Endodermal cell (in vitro differentiated cells): ENCODE results near the gene EXD2. TPM values are rescaled to one million over a fixed set of nuclear protein-coding genes. Genes with fewer than 3 reads are reported as not detected.
A peak's percentile ranks its signal among the peaks of the same experiment; 100 is the strongest.
"Not testable (repeated sequence)": the region's sequence is repeated elsewhere in the genome, so short reads cannot be mapped to it uniquely, and the experiment has no call there.

ENCODE experiments used
- DNase-seq: peaks from one replicate; pipeline ENCODE4 v3.0.0-alpha.2; 2017
- H3K27ac ChIP-seq: 2 replicates; pipeline ENCODE4 v1.5.1; 2013; ENCODE audit warnings: mild to moderate bottlenecking, low read depth, low read length, moderate library complexity
- H3K27me3 ChIP-seq: 2 replicates; pipeline ENCODE4 v1.6.1; 2013; ENCODE audit warnings: mild to moderate bottlenecking, low read length, moderate library complexity; ENCODE audit not compliant: insufficient read depth, control insufficient read depth, poor library complexity, severe bottlenecking
- H3K36me3 ChIP-seq: 2 replicates; pipeline ENCODE4 v1.7.0; 2013; ENCODE audit warnings: mild to moderate bottlenecking, low read length, moderate library complexity; ENCODE audit not compliant: control insufficient read depth, insufficient read depth
- H3K4me1 ChIP-seq: one replicate; pipeline ENCODE4 v1.7.0; 2013; ENCODE audit warnings: low read length; ENCODE audit not compliant: control insufficient read depth, insufficient read depth
- H3K4me3 ChIP-seq: 2 replicates; pipeline ENCODE4 v1.5.1; 2013; ENCODE audit warnings: mild to moderate bottlenecking, low read length, moderate library complexity
- H3K9ac ChIP-seq: 2 replicates; pipeline ENCODE4 v1.6.1; 2013; ENCODE audit warnings: mild to moderate bottlenecking, low read length, moderate library complexity; ENCODE audit not compliant: poor library complexity, severe bottlenecking; ENCODE audit errors: extremely low read depth
- H3K9me3 ChIP-seq: 2 replicates; pipeline ENCODE4 v1.6.1; 2013; ENCODE audit warnings: mild to moderate bottlenecking, low read length, moderate library complexity; ENCODE audit not compliant: control insufficient read depth
- H3K27ac Mint-ChIP-seq: 2 replicates; pipeline ENCODE4 v1.8.0; 2020; ENCODE audit warnings: mixed read lengths
- H3K27me3 Mint-ChIP-seq: 2 replicates; pipeline ENCODE4 v1.8.0; 2021; ENCODE audit warnings: mild to moderate bottlenecking, mixed read lengths; ENCODE audit not compliant: insufficient read depth
- H3K36me3 Mint-ChIP-seq: 2 replicates; pipeline ENCODE4 v1.8.0; 2020; ENCODE audit warnings: low read depth, mixed read lengths
- H3K4me1 Mint-ChIP-seq: 2 replicates; pipeline ENCODE4 v1.8.0; 2020; ENCODE audit warnings: mixed read lengths
- H3K4me3 Mint-ChIP-seq: 2 replicates; pipeline ENCODE4 v1.8.0; 2020; ENCODE audit warnings: mild to moderate bottlenecking, moderate library complexity, mixed read lengths
- H3K9me3 Mint-ChIP-seq: 2 replicates; pipeline ENCODE4 v1.8.0; 2020; ENCODE audit warnings: mild to moderate bottlenecking, mixed read lengths
- CTCF ChIP-seq: fragments of 200-600 bp; sonication (generic); conservative IDR thresholded peaks from 2 replicates; pipeline ENCODE4 v1.5.0; 2021; ENCODE audit warnings: antibody characterized with exemption, mild to moderate bottlenecking
- WGBS, 2 experiments: methylation state at CpG; one replicate each; pipeline versions ENCODE4 v1.1.5 to v1.1.7; 2013; ENCODE audit warnings: missing lambda C conversion rate in 2 of 2, mixed read lengths in 1 of 2; ENCODE audit not compliant: insufficient coverage in 1 of 2, insufficient read length in 1 of 2; 5-methylcytosine and 5-hydroxymethylcytosine counted together
- total RNA-seq, 2 donors: library from RNA; stranded (reverse); fragmentation: NEBNext Ultra II Directional in 1 of 2; extraction: Animal tissue kit (Norgen Biotek cat#: 25700) in 1 of 2; gene quantifications; 2 replicates in 1 of 2; 3 replicates in 1 of 2; pipeline ENCODE4 v1.2.1, GENCODE V29; 2021

Gene EXD2
- total RNA-seq, 2 donors from 2014 or later, result 26.9 to 27.2 TPM

- no peak overlapping the region for H3K4me3 Mint-ChIP-seq
- TF ChIP-seq CTCF, result no peak
- Histone ChIP-seq H3K36me3 (no peaks in the 10 kb centered on the region), H3K9me3 (no peaks in the 10 kb centered on the region), H3K4me1 (no peaks in the 10 kb centered on the region), H3K9ac (no peak overlapping the region), H3K4me3 (no peak overlapping the region), H3K27ac (no peak overlapping the region), H3K27me3 (no peaks in the 10 kb centered on the region)
- no peaks in the 10 kb centered on the region for H3K9me3 Mint-ChIP-seq
- no peak overlapping the region for H3K27ac Mint-ChIP-seq
- H3K36me3 Mint-ChIP-seq, result no peaks in the 10 kb centered on the region
- peaks cover 3% of the 10 kb centered on the region for H3K27me3 Mint-ChIP-seq
- WGBS, 2 experiments, result 59% methylated on average over 2 of the region's 2 CpGs; no CpG with 5 or more reads in 1 of the 2 experiments
- no peak for DNase-seq
- H3K4me1 Mint-ChIP-seq, result no peaks in the 10 kb centered on the region
Measured at GRCh38 chr14:69274321-69274720, 83.0 kb downstream of the EXD2 start.

GRCh38 chr14:69275331-69275730 is 84.0 kb downstream of the EXD2 start:
- H3K4me3 Mint-ChIP-seq, result no peak overlapping the region
- Histone ChIP-seq H3K4me1 (no peaks in the 10 kb centered on the region), H3K36me3 (no peaks in the 10 kb centered on the region), H3K9me3 (no peaks in the 10 kb centered on the region), H3K4me3 (no peak overlapping the region), H3K9ac (no peak overlapping the region), H3K27ac (no peak overlapping the region), H3K27me3 (no peaks in the 10 kb centered on the region)
- no peak for TF ChIP-seq CTCF
- H3K4me1 Mint-ChIP-seq, result no peaks in the 10 kb centered on the region
- no peak for DNase-seq
- no peak overlapping the region for H3K27ac Mint-ChIP-seq
- WGBS, 2 experiments, result 100% methylated on average over 2 of the region's 2 CpGs; no CpG with 5 or more reads in 1 of the 2 experiments
- no peaks in the 10 kb centered on the region for H3K9me3 Mint-ChIP-seq
- H3K36me3 Mint-ChIP-seq, result no peaks in the 10 kb centered on the region
- H3K27me3 Mint-ChIP-seq, result peaks cover 3% of the 10 kb centered on the region

- not testable (repeated sequence) for H3K27ac ChIP-seq, H3K9me3 ChIP-seq, H3K27me3 ChIP-seq, H3K9ac ChIP-seq, H3K4me3 Mint-ChIP-seq, H3K27ac Mint-ChIP-seq, DNase-seq, H3K4me3 ChIP-seq, H3K4me1 Mint-ChIP-seq, H3K9me3 Mint-ChIP-seq, H3K36me3 ChIP-seq, H3K4me1 ChIP-seq, H3K27me3 Mint-ChIP-seq, H3K36me3 Mint-ChIP-seq
- 94% methylated on average over 2 of the region's 3 CpGs; no CpG with 5 or more reads in 1 of the 2 experiments for WGBS, 2 experiments
Measured at GRCh38 chr14:69277356-69277755, 86.1 kb downstream of the EXD2 start.

- no peak for DNase-seq
- no peaks in the 10 kb centered on the region for H3K36me3 Mint-ChIP-seq
- H3K36me3 ChIP-seq, result no peaks in the 10 kb centered on the region
- no peaks in the 10 kb centered on the region for H3K4me1 ChIP-seq
- no peak overlapping the region for H3K4me3 Mint-ChIP-seq
- no peak overlapping the region for H3K4me3 ChIP-seq
- H3K27me3 Mint-ChIP-seq, result peaks cover 13% of the 10 kb centered on the region
- H3K9me3 ChIP-seq, result no peaks in the 10 kb centered on the region
- WGBS, 2 experiments, result 91 to 95% methylated on average over 8 to 9 of the region's 9 CpGs
- H3K9ac ChIP-seq, result no peak overlapping the region
- TF ChIP-seq CTCF, result no peak
- H3K27ac Mint-ChIP-seq, result no peak overlapping the region
- no peaks in the 10 kb centered on the region for H3K27me3 ChIP-seq
- H3K27ac ChIP-seq, result peak overlapping the region; percentile 68
- no peaks in the 10 kb centered on the region for H3K4me1 Mint-ChIP-seq
- H3K9me3 Mint-ChIP-seq, result no peaks in the 10 kb centered on the region
Measured at GRCh38 chr14:69280746-69281291, 89.5 kb downstream of the EXD2 start.
